ENCODE results near the gene GLOD5. TPM values are rescaled to one million over a fixed set of nuclear protein-coding genes. Genes with fewer than 3 reads are reported as not detected.

GLOD5 gene
- total RNA-seq, 4 donors from 2014 or later = not detected

GRCh38 chrX:48776818-48777439, 15.4 kb downstream of the GLOD5 start:
- Histone ChIP-seq H3K4me3 (no peak overlapping the region), H3K4me1 (no peaks in the 10 kb centered on the region), H3K27ac (no peak overlapping the region), H3K9me3 (no peaks in the 10 kb centered on the region), H3K36me3 (no peaks in the 10 kb centered on the region), H3K27me3 (peaks cover 0 to 9% of the 10 kb centered on the region in 2 donors)
- no peak for DNase-seq (ENCODE audit: low spot score in 2 of 2)
- 66 to 78% methylated on average over 13 of the region's 13 CpGs for WGBS, 2 donors
- TF ChIP-seq EP300 (IDR thresholded peaks at IDR 0.05) (no peak), POLR2A (IDR thresholded peaks at IDR 0.05) (no peak), CTCF (IDR thresholded peaks at IDR 0.05) (no peak)

- Histone ChIP-seq H3K27me3 (no peaks in the 10 kb centered on the region), H3K4me3 (no peak overlapping the region), H3K9me3 (no peaks in the 10 kb centered on the region), H3K27ac (no peak overlapping the region), H3K4me1 (no peaks in the 10 kb centered on the region), H3K36me3 (no peaks in the 10 kb centered on the region)
- WGBS, 2 donors = 77 to 85% methylated on average over 7 of the region's 7 CpGs
- TF ChIP-seq EP300 (IDR thresholded peaks at IDR 0.05) = no peak
- no peak for TF ChIP-seq POLR2A (IDR thresholded peaks at IDR 0.05)
- TF ChIP-seq CTCF (IDR thresholded peaks at IDR 0.05) = no peak
- no peak for DNase-seq (ENCODE audit: low spot score in 2 of 2)
These were observed 17.9 kb downstream of the GLOD5 start for GRCh38 chrX:48779399-48779798.

- Histone ChIP-seq H3K4me3 (no peak overlapping the region), H3K27ac (no peak overlapping the region), H3K4me1 (no peaks in the 10 kb centered on the region), H3K36me3 (no peaks in the 10 kb centered on the region), H3K27me3 (peaks cover 0 to 2% of the 10 kb centered on the region in 2 donors), H3K9me3 (no peaks in the 10 kb centered on the region)
- no peak for DNase-seq (ENCODE audit: low spot score in 2 of 2)
- 82 to 97% methylated on average over 6 of the region's 6 CpGs for WGBS, 2 donors
- TF ChIP-seq CTCF (IDR thresholded peaks at IDR 0.05) (no peak), POLR2A (IDR thresholded peaks at IDR 0.05) (no peak), EP300 (IDR thresholded peaks at IDR 0.05) (no peak)
These were observed 20.2 kb downstream of the GLOD5 start for GRCh38 chrX:48781705-48782104.

GRCh38 chrX:48782216-48782615, 20.7 kb downstream of the GLOD5 start:
- H3K4me1 ChIP-seq = no peaks in the 10 kb centered on the region
- TF ChIP-seq POLR2A (IDR thresholded peaks at IDR 0.05) (no peak), CTCF (IDR thresholded peaks at IDR 0.05) (no peak), EP300 (IDR thresholded peaks at IDR 0.05) (no peak)
- no peak overlapping the region for H3K4me3 ChIP-seq
- H3K27me3 ChIP-seq = peaks cover 0 to 5% of the 10 kb centered on the region in 2 donors
- H3K36me3 ChIP-seq = no peaks in the 10 kb centered on the region
- WGBS, 2 donors = 55% methylated on average over 2 of the region's 2 CpGs
- no peak for DNase-seq (ENCODE audit: low spot score in 2 of 2)
- no peaks in the 10 kb centered on the region for H3K9me3 ChIP-seq
- H3K27ac ChIP-seq = no peak overlapping the region

- TF ChIP-seq POLR2A (IDR thresholded peaks at IDR 0.05) (no peak), CTCF (IDR thresholded peaks at IDR 0.05) (no peak), EP300 (IDR thresholded peaks at IDR 0.05) (no peak)
- no peak overlapping the region for H3K4me3 ChIP-seq
- H3K4me1 ChIP-seq = no peaks in the 10 kb centered on the region
- H3K27ac ChIP-seq = no peak overlapping the region
- H3K9me3 ChIP-seq = no peaks in the 10 kb centered on the region
- peaks cover 0 to 11% of the 10 kb centered on the region in 2 donors for H3K27me3 ChIP-seq
- WGBS, 2 donors = 75 to 77% methylated on average over 13 of the region's 13 CpGs
- no peak for DNase-seq (ENCODE audit: low spot score in 2 of 2)
- no peaks in the 10 kb centered on the region for H3K36me3 ChIP-seq
These were observed 21.2 kb downstream of the GLOD5 start for GRCh38 chrX:48782795-48783194.
